Spleen (tissue), 7 donors: ENCODE results near the gene SPINT2.

Source experiments
- CTCF ChIP-seq, 11 experiments: fragments of 200-600 bp in 7 of 11; fragments of 450-650 bp in 4 of 11; sonication (generic) in 4 of 11; IDR thresholded peaks in 8 of 11; conservative IDR thresholded peaks in 3 of 11; 1 replicate in 7 of 11; 2 replicates in 4 of 11; pipeline versions ENCODE4 v1.4.0 to v1.8.0; 2016 to 2021; ENCODE audit warnings: antibody characterized with exemption in 11 of 11, inconsistent platforms in 4 of 11, mild to moderate bottlenecking in 1 of 11
- POLR2AphosphoS5 ChIP-seq, 3 donors: sonication (generic); formaldehyde crosslinking; IDR thresholded peaks; one replicate each; pipeline ENCODE4 v1.5.1; 2017; ENCODE audit warnings: antibody characterized with exemption in 3 of 3
- donor health status: DM: no; HTN: no; CAD: no; lungs with moderate emphysema.
- donor health status: DM: no; HTN: no; CAD: no.
- donor health status: DM: no; HTN: no; CAD: no.

GRCh38 chr19:38320969-38321339 lies 56.6 kb downstream of the SPINT2 start:
- no peak for TF ChIP-seq CTCF (IDR thresholded peaks at IDR 0.05 in 8 of 11, conservative IDR thresholded peaks at IDR 0.05 in 3 of 11)
- no peak for TF ChIP-seq POLR2AphosphoS5 (IDR thresholded peaks at IDR 0.05)
